SK-N-SH (cell line): ENCODE data around the gene RPS17.

Source experiments
- CHD2 ChIP-seq: fragments of 150-350 bp; IDR thresholded peaks from 2 replicates; pipeline ENCODE4 v1.6.1; 2018; ENCODE audit warnings: low read length; ENCODE audit not compliant: partially characterized antibody
- SIN3A ChIP-seq: IDR thresholded peaks from 2 replicates; pipeline ENCODE4 v1.6.1; 2012; ENCODE audit warnings: low read depth, mild to moderate bottlenecking, low read length, moderate library complexity, borderline replicate concordance
- TEAD4 ChIP-seq: IDR thresholded peaks from 2 replicates; pipeline ENCODE4 v1.4.0; 2012; ENCODE audit warnings: mild to moderate bottlenecking, borderline replicate concordance; ENCODE audit not compliant: insufficient read depth
- TF ChIP-seq, protein P1 (sequence below): fragments of 200-600 bp; sonication (generic); IDR thresholded peaks from 2 replicates; pipeline ENCODE4 v1.6.1; 2017; ENCODE audit warnings: antibody characterized with exemption, mild to moderate bottlenecking, moderate library complexity

- TF ChIP-seq TEAD4 = no peak
- no peak for TF ChIP-seq CHD2
- TF ChIP-seq, protein P1, sequence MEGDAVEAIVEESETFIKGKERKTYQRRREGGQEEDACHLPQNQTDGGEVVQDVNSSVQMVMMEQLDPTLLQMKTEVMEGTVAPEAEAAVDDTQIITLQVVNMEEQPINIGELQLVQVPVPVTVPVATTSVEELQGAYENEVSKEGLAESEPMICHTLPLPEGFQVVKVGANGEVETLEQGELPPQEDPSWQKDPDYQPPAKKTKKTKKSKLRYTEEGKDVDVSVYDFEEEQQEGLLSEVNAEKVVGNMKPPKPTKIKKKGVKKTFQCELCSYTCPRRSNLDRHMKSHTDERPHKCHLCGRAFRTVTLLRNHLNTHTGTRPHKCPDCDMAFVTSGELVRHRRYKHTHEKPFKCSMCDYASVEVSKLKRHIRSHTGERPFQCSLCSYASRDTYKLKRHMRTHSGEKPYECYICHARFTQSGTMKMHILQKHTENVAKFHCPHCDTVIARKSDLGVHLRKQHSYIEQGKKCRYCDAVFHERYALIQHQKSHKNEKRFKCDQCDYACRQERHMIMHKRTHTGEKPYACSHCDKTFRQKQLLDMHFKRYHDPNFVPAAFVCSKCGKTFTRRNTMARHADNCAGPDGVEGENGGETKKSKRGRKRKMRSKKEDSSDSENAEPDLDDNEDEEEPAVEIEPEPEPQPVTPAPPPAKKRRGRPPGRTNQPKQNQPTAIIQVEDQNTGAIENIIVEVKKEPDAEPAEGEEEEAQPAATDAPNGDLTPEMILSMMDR = no peak
- no peak for TF ChIP-seq SIN3A
Measured at GRCh38 chr15:82556315-82557035, 16.2 kb upstream of the RPS17 start.
